SHP77 (cell line): ENCODE data around the gene KIR2DL3.
"Not testable (repeated sequence)": the region's sequence is repeated elsewhere in the genome, so short reads cannot be mapped to it uniquely, and the experiment has no call there.

ENCODE experiments used
- DNase-seq, 2 experiments: peaks; one replicate each; lab custom pipeline; 2025; lab: John Stamatoyannopoulos, UW

Gene KIR2DL3

DNA sequence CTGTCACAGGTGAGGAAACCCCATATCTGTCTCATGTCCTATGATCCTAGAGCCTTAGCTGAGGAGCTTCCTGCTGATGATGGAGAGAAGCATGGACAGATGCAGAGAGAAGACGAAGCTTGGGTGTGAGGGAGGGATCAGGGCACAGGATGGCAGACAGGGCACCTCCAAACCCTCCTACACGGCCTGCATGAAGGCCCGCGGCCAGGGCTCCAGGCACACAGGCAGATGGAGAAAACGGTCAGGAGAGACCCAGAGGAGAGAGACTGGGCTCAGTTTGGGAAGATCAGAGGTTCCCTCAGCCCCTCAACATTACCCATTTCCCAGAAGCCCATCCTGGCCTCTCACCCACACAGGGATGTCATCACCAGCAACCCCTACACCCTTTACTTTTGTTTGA is 5.8 kb downstream of the KIR2DL3 start:
- DNase-seq, result not testable (repeated sequence)

DNA sequence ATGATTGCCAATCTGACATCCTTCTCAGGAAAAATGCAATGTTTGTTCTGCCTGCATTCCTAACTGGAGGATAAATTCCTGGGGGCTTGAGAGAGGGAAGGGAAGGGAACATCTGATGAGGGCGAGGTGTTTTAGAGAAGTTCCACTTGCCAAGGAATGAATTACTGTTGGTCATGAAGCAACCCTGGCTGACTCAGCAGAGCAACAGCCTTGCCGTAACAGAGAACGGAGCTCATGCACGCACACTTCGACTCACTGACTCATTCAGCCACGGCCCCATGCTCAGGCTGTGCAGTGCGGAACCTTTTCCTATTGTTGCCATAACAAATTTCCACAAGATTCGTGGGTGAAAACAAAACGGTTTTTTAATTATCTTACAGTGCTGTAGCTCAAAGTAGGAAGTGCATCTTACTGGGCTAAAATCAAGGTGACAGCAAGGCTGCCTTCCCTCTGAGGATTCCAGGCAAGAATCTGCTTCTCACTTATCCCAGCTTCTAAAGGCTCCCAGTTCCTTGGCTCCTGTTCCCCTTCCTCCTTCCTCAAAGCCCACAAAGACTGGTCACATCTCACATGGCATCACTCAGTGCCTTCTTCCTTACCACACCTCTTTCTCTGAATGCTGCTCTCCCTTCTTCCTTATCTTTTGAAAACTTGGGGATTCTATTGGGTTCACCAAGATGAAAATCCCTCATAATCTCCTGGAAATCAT is 9.5 kb downstream of the KIR2DL3 start:
- not testable (repeated sequence) for DNase-seq

DNA sequence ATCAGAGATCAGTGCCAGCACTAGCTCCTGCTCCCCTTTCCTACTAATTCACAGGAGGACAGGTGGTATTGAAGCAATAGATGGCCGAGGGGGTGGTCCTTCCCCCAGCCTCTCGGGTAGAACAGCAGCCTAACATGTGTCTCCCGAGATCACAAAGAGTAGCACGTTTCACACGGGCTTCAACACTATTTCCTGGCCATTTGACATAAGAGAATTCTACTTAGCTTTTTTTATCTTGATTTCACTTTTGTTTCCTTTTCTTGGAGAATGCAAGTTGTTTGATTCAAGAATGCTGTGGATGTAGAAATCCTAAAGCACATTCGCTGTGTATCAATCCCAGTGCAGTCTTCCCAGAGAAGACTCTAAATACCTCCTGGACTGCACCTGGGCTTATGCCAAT is 12.0 kb downstream of the KIR2DL3 start:
- not testable (repeated sequence) for DNase-seq

DNA sequence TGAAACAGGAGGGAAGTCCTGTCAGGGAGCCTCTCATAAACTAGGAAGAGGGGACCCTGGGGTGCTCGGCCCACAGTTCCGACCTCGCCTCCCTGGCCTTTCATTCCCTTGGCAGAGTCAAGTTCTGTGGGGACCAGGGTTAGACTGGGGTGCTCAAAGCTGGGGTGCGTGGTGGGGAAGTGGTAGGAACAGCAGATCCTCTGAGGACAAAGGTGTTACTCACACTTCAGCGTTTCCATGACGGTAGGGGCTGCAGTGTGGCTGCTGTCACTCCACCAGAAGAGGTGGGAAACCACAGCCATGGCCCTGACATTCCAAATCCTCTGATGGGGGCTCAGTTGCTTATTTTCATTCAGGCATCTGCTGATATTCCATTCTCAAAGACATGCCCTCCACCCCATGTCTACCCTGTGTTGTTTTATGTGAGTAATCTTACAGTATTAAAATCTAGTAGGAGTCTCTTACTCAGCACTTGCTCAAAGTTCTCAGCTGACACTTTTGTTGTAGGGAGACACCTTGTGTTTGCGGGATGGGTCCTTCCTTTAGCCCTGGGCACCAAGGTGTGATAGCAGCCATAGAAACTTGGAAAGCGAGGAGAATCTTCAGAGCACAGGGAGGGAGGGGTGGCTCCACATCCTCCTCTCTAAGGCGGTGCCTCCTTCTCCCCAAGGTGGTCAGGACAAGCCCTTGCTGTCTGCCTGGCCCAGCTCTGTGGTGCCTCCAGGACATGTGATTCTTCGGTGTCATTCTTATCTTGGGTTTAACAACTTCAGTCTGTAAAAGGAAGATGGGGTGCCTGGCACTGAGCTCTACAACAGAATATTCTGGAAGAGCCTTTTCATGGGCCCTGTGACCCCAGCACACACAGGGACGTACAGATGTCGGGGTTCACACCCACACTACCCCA is 18.1 kb downstream of the KIR2DL3 start:
- not testable (repeated sequence) for DNase-seq

DNA sequence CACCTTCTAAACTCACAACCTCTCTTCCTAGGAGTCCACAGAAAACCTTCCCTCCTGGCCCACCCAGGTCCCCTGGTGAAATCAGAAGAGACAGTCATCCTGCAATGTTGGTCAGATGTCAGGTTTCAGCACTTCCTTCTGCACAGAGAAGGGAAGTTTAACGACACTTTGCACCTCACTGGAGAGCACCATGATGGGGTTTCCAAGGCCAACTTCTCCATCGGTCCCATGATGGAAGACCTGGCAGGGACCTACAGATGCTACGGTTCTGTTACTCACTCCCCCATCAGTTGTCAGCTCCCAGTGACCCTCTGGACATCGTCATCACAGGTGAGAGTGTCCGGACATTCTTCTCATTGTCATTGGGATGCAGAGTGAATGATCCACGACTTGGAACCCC is 20.3 kb downstream of the KIR2DL3 start:
- DNase-seq, result not testable (repeated sequence)

DNA sequence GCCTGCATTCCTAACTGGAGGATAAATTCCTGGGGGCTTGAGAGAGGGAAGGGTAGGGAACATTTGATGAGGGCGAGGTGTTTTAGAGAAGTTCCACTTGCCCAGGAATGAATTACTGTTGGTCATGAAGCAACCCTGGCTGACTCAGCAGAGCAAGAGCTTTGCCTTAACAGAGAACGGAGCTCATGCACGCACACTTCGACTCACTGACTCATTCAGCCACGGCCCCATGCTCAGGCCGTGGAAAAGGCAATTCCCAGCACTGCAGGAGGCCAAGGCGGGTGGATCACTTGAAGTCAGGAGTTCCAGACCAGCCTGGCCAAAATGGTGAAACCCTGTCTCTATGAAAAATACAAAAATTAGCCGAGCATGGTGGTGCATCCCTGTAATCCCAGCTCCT is 25.9 kb downstream of the KIR2DL3 start:
- DNase-seq, result not testable (repeated sequence)

DNA sequence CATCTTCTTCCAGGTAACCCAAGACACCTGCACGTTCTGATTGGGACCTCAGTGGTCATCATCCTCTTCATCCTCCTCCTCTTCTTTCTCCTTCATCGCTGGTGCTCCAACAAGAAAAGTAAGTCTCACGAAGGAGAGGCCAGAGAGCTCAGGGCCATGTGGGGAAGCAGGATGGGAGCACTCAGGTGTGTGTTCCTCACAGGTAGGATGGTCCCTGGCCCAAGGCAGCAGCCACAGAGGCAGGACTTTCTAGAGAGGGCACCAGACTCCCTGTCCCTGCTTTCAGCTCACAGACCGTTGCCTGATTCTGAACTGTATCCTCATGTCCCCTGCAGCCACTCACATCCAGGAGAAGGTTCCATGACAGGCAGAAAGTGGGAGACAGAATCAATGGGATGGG is 28.2 kb downstream of the KIR2DL3 start:
- not testable (repeated sequence) for DNase-seq

DNA sequence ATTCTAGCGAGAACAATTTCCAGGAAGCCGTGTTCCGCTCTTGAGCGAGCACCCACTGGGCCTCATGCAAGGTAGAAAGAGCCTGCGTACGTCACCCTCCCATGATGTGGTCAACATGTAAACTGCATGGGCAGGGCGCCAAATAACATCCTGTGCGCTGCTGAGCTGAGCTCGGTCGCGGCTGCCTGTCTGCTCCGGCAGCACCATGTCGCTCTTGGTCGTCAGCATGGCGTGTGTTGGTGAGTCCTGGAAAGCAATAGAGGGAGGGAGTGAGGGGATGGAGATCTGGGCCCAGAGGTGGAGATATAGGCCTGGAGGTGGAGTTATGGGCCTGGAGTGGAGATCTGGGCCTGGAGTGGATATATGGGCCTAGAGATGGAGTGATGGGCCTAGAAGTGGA is 31.3 kb downstream of the KIR2DL3 start, which contains the start of gene KIR2DL1:
KIR2DL1 (plus strand) TSS at position 148 of the 400 bp plus-strand sequence; CDS start at position 206, 58 bp downstream.
- not testable (repeated sequence) for DNase-seq

DNA sequence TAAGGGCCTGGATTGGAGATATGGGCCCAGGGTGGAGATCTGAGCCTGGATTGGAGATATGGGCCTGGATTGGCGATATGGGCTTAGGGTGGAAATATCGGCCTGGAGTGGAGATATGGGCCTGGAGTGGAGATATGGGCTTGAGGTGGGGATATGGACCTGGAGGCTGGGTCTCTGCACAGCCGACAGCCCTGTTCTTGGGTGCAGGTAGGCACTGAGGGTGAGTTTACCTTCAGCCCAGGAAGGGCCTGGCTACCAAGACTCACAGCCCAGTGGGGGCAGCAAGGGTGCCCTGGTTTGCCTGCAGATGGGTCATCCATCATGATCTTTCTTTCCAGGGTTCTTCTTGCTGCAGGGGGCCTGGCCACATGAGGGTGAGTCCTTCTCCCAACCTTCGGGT is 32.2 kb downstream of the KIR2DL3 start:
- not testable (repeated sequence) for DNase-seq

DNA sequence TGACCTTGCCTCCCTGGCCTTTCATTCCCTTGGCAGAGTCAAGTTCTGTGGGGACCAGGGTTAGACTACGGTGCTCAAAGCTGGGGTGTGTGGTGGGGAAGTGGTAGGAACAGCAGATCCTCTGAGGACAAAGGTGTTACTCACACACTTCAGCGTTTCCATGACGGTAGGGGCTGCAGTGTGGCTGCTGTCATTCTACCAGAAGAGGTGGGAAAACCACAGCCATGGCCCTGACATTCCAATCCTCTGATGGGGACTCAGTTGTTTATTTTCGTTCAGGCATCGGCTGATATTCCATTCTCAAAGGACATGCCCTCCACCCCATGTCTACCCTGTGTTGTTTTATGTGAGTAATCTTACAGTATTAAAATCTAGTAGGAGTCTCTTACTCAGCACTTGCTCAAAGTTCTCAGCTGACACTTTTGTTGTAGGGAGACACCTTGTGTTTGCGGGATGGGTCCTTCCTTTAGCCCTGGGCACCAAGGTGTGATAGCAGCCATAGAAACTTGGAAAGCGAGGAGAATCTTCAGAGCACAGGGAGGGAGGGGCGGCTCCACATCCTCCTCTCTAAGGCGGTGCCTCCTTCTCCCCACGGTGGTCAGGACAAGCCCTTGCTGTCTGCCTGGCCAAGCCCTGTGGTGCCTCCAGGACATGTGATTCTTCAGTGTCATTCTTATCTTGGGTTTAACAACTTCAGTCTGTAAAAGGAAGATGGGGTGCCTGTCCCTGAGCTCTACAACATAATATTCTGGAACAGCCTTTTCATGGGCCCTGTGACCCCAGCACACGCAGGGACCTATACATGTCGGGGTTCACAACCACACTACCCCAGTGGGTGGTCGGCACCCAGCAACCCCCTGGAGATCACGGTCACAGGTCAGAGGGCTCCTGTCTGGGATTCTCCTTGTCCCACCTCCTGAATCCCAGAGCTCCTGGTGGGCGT is 33.0 kb downstream of the KIR2DL3 start:
- not testable (repeated sequence) for DNase-seq

DNA sequence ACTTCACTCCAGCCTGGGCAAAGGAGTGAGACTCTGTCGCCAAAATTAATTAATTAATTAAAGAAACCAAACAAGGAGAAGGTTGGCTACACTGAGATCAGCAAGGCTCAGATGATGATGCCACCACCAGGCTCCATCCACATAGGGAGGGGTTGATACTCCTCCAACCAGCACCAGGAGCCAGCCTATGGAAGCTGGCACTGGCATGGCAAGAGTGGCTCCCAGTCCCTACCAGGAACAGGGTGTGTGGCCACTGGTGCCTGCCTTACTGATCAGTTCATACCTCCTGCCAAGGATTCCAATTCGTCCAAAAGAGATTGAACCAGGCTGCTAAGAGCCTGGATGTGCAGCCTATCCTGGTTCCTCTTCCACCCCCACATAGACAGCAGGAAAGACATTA is 34.4 kb downstream of the KIR2DL3 start:
- DNase-seq, result not testable (repeated sequence)

DNA sequence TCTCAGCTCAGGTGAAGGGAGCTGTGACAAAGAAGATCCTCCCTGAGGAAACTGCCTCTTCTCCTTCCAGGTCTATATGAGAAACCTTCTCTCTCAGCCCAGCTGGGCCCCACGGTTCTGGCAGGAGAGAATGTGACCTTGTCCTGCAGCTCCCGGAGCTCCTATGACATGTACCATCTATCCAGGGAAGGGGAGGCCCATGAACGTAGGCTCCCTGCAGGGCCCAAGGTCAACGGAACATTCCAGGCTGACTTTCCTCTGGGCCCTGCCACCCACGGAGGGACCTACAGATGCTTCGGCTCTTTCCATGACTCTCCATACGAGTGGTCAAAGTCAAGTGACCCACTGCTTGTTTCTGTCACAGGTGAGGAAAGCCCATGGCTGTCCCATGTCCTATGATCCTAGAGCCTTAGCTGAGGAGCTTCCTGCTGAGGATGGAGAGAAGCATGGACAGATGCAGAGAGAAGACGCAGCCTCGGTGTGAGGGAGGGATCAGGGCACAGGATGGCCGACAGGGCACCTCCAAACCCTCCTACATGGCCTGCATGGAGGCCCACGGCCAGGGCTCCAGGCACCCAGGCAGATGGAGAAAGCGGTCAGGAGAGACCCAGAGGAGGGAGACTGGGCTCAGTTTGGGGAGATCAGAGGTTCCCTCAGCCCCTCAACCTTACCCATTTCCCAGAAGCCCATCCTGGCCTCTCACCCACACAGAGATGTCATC is 36.9 kb downstream of the KIR2DL3 start:
- not testable (repeated sequence) for DNase-seq

DNA sequence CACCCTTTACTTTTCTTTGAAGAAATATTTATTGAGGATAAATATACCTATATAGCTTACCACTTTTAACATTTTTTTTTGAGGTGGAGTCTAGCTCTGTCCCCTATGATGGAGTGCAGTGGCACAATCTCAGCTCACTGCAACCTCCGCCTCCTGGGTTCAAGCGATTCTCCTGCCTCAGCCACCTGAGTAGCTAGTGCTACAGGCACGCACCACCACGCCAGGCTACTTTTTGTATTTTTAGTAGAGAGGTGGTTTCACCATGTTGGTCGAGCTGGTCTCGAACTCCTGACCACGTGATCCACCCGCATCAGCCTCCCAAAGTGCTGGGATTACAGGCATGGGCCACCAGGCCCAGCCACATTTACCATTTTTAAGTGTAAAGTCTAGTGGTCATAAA is 37.5 kb downstream of the KIR2DL3 start:
- DNase-seq, result not testable (repeated sequence)

DNA sequence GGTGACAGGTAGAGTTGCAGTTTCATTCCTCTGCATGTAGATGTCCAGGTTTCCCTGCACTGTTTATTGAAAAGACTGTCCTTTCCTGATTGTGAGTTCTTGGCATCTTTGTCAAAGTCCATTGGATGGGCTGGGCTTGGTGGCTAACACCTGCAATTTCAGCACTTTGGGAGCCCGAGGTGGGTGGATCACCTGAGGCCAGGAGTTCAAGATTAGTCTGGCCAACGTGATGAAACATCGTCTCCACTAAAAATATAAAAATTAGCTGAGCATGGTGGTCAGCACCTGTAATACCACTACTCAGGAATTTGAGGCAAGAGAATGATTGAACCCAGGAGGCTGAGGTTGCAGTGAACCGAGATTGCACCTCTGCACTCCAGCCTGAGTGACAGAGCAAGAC is 39.5 kb downstream of the KIR2DL3 start:
- DNase-seq, result not testable (repeated sequence)

DNA sequence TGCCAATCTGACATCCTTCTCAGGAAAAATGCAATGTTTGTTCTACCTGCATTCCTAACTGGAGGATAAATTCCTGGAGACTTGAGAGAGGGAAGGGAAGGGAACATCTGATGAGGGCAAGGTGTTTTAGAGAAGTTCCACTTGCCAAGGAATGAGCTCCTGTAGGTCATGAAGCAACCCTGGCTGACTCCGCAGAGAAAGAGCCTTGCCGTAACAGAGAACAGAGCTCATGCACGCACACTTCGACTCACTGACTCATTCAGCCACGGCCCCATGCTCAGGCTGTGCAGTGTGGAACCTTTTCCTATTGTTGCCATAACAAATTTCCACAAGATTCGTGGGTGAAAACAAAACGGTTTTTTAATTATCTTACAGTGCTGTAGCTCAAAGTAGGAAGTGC is 40.6 kb downstream of the KIR2DL3 start:
- not testable (repeated sequence) for DNase-seq

DNA sequence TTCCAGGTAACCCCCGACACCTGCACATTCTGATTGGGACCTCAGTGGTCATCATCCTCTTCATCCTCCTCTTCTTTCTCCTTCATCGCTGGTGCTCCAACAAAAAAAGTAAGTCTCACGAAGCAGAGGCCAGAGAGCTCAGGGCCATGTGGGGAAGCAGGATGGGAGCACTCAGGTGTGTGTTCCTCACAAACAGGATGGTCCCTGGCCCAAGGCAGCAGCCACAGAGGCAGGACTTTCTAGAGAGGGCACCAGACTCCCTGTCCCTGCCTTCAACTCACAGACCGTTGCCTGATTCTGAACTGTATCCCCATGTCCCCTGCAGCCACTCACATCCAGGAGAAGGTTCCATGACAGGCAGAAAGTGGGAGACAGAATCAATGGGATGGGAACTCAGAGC is 44.6 kb downstream of the KIR2DL3 start:
- not testable (repeated sequence) for DNase-seq

DNA sequence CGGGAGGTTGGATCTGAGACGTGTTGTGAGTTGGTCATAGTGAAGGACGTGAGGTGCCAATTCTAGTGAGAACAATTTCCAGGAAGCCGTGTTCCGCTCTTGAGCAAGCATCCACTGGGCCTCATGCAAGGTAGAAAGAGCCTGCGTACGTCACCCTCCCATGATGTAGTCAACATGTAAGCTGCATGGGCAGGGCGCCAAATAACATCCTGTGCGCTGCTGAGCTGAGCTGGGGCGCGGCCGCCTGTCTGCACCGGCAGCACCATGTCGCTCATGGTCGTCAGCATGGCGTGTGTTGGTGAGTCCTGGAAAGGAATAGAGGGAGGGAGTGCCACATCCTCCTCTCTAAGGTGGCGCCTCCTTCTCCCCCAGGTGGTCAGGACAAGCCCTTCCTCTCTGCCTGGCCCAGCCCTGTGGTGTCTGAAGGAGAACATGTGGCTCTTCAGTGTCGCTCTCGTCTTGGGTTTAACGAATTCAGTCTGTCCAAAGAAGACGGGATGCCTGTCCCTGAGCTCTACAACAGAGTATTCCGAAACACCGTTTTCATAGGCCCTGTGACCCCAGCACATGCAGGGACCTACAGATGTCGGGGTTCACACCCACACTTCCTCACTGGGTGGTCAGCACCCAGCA is 47.9 kb downstream of the KIR2DL3 start:
- peak; percentile 78 to 92 for DNase-seq

DNA sequence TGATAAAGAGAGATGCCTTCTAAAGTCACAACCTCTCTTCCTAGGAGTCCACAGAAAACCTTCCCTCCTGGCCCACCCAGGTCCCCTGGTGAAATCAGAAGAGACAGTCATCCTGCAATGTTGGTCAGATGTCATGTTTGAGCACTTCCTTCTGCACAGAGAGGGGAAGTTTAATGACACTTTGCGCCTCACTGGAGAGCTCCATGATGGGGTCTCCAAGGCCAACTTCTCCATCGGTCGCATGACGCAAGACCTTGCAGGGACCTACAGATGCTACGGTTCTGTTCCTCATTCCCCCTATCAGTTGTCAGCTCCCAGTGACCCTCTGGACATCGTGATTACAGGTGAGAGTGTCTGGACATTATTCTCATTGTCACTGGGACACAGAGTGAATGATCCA is 49.8 kb downstream of the KIR2DL3 start:
- DNase-seq, result not testable (repeated sequence)

DNA sequence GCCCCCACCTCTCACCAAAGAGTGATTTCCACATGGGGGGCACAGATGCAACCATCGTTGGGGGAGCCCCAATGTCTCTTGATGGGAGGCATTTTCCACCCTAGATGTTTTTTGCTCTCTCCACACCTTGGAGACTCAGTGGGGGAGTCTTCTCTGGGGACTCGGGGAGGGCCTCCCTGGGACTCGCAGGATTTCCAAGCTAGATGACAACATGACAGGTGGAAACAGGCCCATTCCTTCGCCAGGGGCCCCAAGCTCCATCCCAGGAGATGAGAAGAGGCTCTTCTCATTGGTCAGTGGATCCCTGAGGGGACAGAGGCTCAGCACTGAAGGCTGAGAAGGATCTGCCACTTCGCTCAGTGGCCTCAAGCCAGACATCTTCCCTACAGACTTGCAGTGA is 52.4 kb downstream of the KIR2DL3 start:
- no peak for DNase-seq

DNA sequence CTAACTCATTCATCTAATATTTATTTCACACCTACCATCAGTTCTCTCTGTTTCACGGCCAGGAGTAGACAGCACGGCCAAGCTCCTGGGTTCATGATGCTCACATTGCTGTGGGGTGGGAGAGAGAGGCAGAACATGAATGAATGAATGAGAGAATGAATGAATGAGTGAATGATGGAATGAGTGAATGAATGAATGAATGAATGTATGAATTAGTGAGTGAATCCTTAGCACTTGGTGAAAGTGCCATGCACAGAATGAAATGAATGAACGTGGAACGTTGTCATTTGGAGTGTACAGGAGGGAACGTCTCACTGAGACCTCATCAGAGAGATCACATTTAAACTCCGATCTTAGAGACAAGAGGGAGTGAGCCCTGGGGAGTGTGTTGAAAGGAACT is 53.2 kb downstream of the KIR2DL3 start:
- DNase-seq, result no peak

DNA sequence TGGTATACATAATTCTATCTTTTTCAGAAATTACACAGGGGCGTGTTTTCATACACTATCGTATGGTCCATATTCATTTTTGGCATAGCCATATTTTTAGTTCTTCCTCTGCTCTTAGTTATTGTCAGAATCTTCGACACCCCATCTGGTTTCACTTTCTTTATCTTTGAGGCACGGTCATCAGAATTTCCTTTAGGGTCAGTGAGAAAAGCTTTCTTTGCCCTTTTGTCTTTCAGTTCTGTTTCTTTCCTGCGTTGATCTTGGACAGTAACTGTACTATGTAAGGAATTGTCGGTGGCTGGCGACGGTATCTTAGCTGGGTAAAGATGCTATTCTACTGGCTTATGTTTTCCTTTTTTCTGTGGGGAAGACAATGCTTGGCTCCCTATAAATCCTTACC is 54.5 kb downstream of the KIR2DL3 start:
- no peak for DNase-seq
